H1 (cell line): ENCODE data around the gene KLHDC8B. TPM values are rescaled to one million over a fixed set of nuclear protein-coding genes. Genes with fewer than 3 reads are reported as not detected.

Experiments used
- ATF2 ChIP-seq: IDR thresholded peaks from 2 replicates; pipeline ENCODE4 v1.6.1; 2012; ENCODE audit warnings: low read length, inconsistent platforms
- CHD2 ChIP-seq: IDR thresholded peaks from 2 replicates; pipeline ENCODE4 v1.6.1; 2012; ENCODE audit warnings: low read length, improper control_type of control experiment
- KDM1A ChIP-seq: fragments of 200-600, 300-600 bp; sonication (generic); IDR thresholded peaks from 2 replicates; pipeline ENCODE4 v1.7.1; 2016; ENCODE audit warnings: mild to moderate bottlenecking, low read length, borderline replicate concordance
- KDM4A ChIP-seq: IDR thresholded peaks from one replicate; pipeline ENCODE4 v1.7.1; 2012; ENCODE audit warnings: low read depth, mild to moderate bottlenecking, moderate library complexity, low read length, inconsistent platforms; ENCODE audit not compliant: severe bottlenecking
- POLR2AphosphoS5 ChIP-seq: IDR thresholded peaks from 2 replicates; pipeline ENCODE4 v1.6.1; 2011; ENCODE audit warnings: low read depth, low read length
- SAP30 ChIP-seq: fragments of 300-600 bp; sonication (generic); IDR thresholded peaks from 2 replicates; pipeline ENCODE4 v1.7.1; 2012; ENCODE audit warnings: low read length, moderate library complexity, mild to moderate bottlenecking, inconsistent platforms; ENCODE audit not compliant: insufficient read depth, insufficient replicate concordance
- YY1 ChIP-seq: IDR thresholded peaks from 2 replicates; pipeline ENCODE4 v1.6.1; 2011; ENCODE audit warnings: low read depth, mild to moderate bottlenecking, low read length
- ZNF274 ChIP-seq: IDR thresholded peaks from 2 replicates; pipeline ENCODE4 v1.7.0; 2012; ENCODE audit warnings: low read length, borderline replicate concordance; ENCODE audit errors: extremely low read depth
- polyA plus RNA-seq, 7 experiments: library from polyadenylated mRNA; depleted of rRNA in 3 of 7; stranded (reverse) in 5 of 7; unstranded in 2 of 7; fragments of >200 nt in 5 of 7; fragments of 200-250 nt in 2 of 7; gene quantifications; 1 replicate in 5 of 7; 2 replicates in 1 of 7; 4 replicates in 1 of 7; pipeline versions ENCODE4 v1.2.1 to v1.2.3, GENCODE V29; 2011 to 2013; ENCODE audit warnings: missing spikeins in 2 of 7, mixed read lengths in 2 of 7
- total RNA-seq: library from RNA; stranded (reverse); fragmentation: NEBNext Ultra II Directional; extraction: Animal tissue kit (Norgen Biotek cat#: 25700); gene quantifications from 2 replicates; pipeline ENCODE4 v1.2.1, GENCODE V29; 2021

Gene KLHDC8B
- total and polyA plus RNA-seq, 2 of the 8 experiments (the other 6 are each of a cell fraction or from before 2014, with no cell fraction given), result 15.8 to 21.3 TPM

DNA sequence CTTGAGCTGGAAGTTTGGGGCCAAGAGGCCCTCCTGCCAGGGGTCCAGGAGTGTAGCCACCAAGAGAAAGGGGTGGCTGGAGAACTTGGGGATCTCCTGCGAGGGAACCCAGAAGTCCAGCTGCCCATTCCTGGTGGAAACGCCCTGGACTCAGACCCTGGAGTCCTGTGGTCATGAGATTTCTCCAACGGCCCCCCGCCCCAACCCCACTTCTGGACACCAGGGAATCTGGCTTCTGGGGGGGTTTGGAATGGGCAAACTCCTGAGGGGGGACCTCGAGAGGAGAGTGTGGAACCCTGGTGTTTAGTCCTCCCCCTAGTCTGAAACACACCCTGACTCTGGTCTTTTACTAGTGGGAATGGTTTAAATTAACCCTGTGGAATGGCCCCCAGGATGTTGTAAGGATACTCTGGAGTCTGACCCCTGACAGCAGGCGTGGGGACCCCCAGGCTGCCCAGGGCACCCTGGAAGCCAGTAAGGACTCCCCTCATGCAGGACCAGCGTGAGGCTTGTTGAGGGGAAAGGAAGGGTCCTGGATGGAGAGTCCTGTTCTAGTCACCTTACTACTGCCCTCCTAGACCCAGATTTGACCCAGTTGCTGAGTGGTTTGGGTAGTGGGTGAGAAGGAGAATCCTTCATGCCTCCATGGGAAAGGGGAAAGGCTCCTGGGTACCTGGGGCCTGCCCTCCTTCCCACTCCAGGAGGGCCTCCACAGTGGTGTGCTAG lies 540 bp downstream of the KLHDC8B start (continued):
- TF ChIP-seq ATF2, result no peak
- TF ChIP-seq KDM4A, result no peak
- no peak for TF ChIP-seq KDM1A
- no peak for TF ChIP-seq SAP30
- TF ChIP-seq POLR2AphosphoS5, result no peak
- TF ChIP-seq ZNF274, result no peak
- no peak for TF ChIP-seq CHD2
- no peak for TF ChIP-seq YY1
